Urinary bladder (tissue), 4 donors: ENCODE data around the gene SLC25A29. TPM values are rescaled to one million over a fixed set of nuclear protein-coding genes. Genes with fewer than 3 reads are reported as not detected.
A peak's percentile ranks its signal among the peaks of the same experiment; 100 is the strongest.

ENCODE experiments used
- DNase-seq: peaks from one replicate; pipeline ENCODE4 v3.0.0-alpha.2; 2015; ENCODE audit errors: extremely low spot score
- H3K27ac ChIP-seq: one replicate; pipeline ENCODE4 v1.5.1; 2013; ENCODE audit warnings: low read depth, mild to moderate bottlenecking, moderate library complexity
- H3K36me3 ChIP-seq: one replicate; pipeline ENCODE4 v1.6.1; 2013; ENCODE audit warnings: mild to moderate bottlenecking, moderate library complexity; ENCODE audit not compliant: insufficient read depth
- H3K4me1 ChIP-seq: one replicate; pipeline ENCODE4 v1.6.1; 2013; ENCODE audit warnings: mild to moderate bottlenecking, moderate library complexity; ENCODE audit not compliant: insufficient read depth
- H3K4me3 ChIP-seq: one replicate; pipeline ENCODE4 v1.5.1; 2013; ENCODE audit warnings: low read depth, low read length
- WGBS: extraction: QIAGEN DNeasy Blood & Tissue Kit; methylation state at CpG from one replicate; pipeline ENCODE4 v1.1.7; 2013; 5-methylcytosine and 5-hydroxymethylcytosine counted together
- polyA plus RNA-seq: library from polyadenylated mRNA; stranded (reverse); fragments of 200-250 nt; gene quantifications from one replicate; pipeline ENCODE4 v1.2.3, GENCODE V29; 2013
- total RNA-seq: library from RNA; depleted of rRNA; stranded (reverse); fragments of >200 nt; gene quantifications from one replicate; pipeline ENCODE4 v1.2.3, GENCODE V29; 2014
- donor health status: healthy with polysubstance abuse.
- donor health status: healthy.

Gene SLC25A29
- total and polyA plus RNA-seq, 2 donors: 14.6 to 34.3 TPM

DNA sequence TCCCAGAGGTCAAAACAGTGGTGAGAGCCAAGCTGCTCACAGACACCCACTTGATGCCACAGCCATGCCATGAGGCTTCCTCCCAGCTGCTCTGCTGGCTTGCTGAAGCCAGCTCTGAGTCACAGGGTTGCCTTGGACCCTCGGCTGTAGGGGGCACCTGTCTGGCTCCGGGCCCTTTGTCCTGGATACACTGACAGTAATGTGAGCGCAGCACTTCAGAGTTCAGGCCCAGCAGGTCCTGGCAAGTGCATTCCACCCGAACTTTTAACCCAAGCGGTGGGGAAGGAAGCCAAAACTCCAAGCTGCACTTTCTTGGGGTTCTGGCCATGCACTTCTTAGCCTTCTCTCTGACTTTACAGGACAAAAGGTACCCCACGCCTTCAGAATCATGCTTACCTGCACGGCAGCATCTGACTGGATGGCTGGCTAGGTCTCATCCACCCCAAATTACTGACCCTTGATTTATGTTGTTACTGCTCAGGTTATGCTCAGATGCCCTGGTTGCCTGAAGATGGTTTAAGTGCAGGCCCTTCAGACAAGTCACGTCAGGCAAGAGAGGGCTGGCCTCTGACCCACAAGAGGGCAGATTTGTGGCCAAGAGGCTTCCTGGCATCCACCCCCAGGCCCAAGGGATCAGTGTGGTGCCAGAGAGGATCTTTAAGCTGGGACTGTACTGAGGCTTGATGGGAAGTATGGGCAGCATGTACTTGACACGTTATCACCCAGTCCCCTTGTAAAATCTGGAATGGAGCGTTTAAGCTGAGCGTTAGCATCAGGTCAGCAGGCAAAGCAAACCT lies 24.8 kb downstream of the SLC25A29 start:
- Histone ChIP-seq H3K27ac (no peak overlapping the region), H3K4me3 (no peak overlapping the region), H3K36me3 (no peaks in the 10 kb centered on the region), H3K4me1 (no peaks in the 10 kb centered on the region)
- DNase-seq: no peak
- WGBS: 62% methylated on average over 11 of the region's 11 CpGs

DNA sequence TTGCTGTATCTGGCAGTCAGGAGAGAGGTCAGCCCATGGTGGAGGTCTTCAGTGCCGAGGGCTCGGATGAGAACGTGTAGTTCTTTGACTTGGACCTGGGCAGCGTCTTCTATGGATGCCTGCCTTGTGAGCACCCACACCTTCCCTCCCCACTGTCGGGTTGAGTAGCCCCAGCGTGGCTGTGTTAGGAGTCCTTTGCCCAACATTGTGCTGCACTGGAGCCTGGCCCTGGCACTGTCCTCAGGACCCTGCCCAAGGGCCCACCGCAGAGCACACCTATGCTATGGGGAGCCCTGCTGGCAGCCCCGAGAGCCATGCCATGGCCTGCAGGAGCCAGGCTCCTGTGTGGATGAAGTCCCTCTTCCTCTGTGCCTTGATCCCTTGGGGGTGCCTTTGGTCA lies 26.7 kb downstream of the SLC25A29 start:
- Histone ChIP-seq H3K4me1 (no peaks in the 10 kb centered on the region), H3K27ac (no peak overlapping the region), H3K4me3 (no peak overlapping the region), H3K36me3 (no peaks in the 10 kb centered on the region)
- no peak for DNase-seq
- 92% methylated on average over 8 of the region's 8 CpGs for WGBS

DNA sequence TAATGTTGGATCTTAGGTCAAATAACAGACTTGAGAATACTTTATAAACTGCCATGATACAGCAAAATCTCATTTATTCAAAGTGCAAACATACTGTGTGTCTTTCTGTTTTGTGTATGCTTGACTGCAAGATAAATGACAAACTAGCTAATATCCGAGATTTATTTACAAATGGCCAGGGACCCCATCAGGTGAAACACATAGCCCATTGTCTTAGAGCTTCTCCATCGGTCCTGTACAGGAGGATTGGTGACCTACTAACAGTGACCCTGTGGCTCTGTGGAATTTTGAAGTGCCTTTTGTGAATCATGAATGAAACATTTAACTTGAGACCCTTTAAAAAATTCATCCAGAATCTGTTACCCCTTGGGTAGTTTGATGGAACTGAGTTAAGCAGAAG lies 27.1 kb downstream of the SLC25A29 start:
- Histone ChIP-seq H3K27ac (no peak overlapping the region), H3K4me1 (no peaks in the 10 kb centered on the region), H3K4me3 (no peak overlapping the region), H3K36me3 (no peaks in the 10 kb centered on the region)
- DNase-seq: no peak
- WGBS: 85% methylated on average over 2 of the region's 2 CpGs

DNA sequence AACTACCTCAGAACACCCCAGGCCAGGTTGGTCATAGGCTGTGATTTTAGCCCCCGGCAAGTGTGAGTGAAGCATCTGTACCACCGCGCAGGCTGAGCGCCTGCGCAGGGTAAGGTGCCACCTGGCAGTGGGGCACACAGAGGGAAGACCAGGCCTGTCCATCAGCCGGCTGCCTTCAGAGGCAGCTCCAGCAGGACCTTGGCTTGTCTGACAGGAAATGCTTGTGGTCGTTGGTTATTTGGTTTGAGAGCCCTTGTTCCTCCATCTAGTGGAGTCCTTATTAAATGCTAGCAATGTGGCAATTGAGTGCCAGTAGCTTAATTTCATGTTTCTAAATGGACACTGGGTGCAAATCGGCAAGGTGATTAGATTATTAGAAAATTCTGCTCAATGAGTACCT lies 27.5 kb downstream of the SLC25A29 start:
- Histone ChIP-seq H3K4me3 (no peak overlapping the region), H3K36me3 (no peaks in the 10 kb centered on the region), H3K27ac (no peak overlapping the region), H3K4me1 (no peaks in the 10 kb centered on the region)
- DNase-seq: no peak
- 75% methylated on average over 8 of the region's 8 CpGs for WGBS

DNA sequence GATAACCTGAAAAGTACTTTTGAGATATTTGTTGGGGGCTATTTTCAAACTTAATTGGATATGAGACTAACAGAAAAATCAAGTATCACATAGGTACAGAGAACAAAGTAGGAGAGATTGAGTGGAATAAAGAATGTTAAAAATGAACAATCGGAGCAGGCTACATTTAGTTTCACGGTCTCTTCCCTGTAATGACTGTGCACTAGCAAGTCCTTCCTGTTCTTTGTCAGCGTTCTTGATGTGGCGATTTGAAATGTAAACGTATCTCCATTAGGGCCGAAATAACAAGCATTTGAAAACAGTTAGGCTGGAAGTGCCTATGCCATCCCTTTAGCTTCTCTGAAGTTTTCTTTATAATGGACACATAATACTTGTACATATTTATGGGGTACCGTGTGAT lies 31.0 kb downstream of the SLC25A29 start:
- H3K4me1 ChIP-seq: no peaks in the 10 kb centered on the region

DNA sequence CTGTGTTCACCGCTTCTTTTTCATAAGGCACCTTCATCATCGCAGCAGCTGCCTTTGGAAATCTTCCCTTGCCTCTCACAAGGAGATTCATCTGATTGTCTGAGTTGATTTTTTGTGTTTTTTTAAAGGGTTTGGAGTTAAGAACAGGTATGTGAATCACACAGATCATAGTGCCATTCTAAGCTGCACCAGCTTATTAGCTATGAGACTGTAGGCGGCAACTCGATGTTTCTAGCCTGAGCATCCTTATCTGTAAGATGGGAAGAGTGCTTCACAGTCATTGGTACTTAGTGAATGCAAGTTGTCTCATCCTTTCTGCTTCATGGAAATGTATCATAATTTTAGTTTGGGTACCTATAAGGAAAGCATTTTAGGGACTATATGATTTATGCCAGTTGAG lies 32.0 kb downstream of the SLC25A29 start:
- Histone ChIP-seq H3K27ac (no peak overlapping the region), H3K4me3 (no peak overlapping the region), H3K36me3 (no peaks in the 10 kb centered on the region), H3K4me1 (no peaks in the 10 kb centered on the region)
- DNase-seq: no peak
- 96% methylated on average over 4 of the region's 4 CpGs for WGBS

More for the DNA sequence above, 31.0 kb downstream of the SLC25A29 start:
- no peak overlapping the region for H3K4me3 ChIP-seq
- no peak overlapping the region for H3K27ac ChIP-seq
- DNase-seq: no peak
- WGBS: 61% methylated on average over 7 of the region's 7 CpGs
- no peaks in the 10 kb centered on the region for H3K36me3 ChIP-seq

- Histone ChIP-seq H3K27ac (no peak overlapping the region), H3K4me3 (no peak overlapping the region), H3K4me1 (no peaks in the 10 kb centered on the region), H3K36me3 (no peaks in the 10 kb centered on the region)
- WGBS: 81% methylated on average over 10 of the region's 10 CpGs
- DNase-seq: peak; percentile 23
These were observed 34.9 kb downstream of the SLC25A29 start for GRCh38 chr14:100271247-100271939.

GRCh38 chr14:100268591-100269207 lies 37.5 kb downstream of the SLC25A29 start:
- no peak overlapping the region for H3K4me3 ChIP-seq
- H3K4me1 ChIP-seq: no peaks in the 10 kb centered on the region
- 65% methylated on average over 7 of the region's 7 CpGs for whole genome bisulfite sequencing
- no peak overlapping the region for H3K27ac ChIP-seq
- H3K36me3 ChIP-seq: no peaks in the 10 kb centered on the region
- DNase-seq: no peak

DNA sequence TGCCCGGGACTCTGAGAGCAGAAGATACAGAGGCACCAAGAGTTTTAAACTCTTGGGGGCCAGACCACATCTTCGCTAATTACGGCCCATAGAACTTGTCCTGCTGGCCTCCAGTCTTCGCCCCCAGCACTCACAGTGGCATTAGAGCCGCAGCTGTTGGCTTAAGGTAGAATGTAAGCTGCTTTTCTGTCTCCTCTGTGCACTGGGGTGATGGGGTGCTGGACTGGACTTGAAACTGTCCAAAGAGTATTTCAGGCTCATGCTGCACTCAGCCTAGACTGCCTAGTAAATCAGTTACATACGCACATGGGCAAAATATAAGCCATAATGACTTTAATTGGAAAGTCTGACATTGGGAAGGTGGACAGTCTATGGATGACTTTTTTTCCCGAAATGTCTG lies 38.3 kb downstream of the SLC25A29 start:
- Histone ChIP-seq H3K4me1 (no peaks in the 10 kb centered on the region), H3K4me3 (no peak overlapping the region), H3K27ac (no peak overlapping the region), H3K36me3 (no peaks in the 10 kb centered on the region)
- DNase-seq: no peak
- WGBS: 89% methylated on average over 7 of the region's 7 CpGs

- no peak for DNase-seq
- no peaks in the 10 kb centered on the region for H3K36me3 ChIP-seq
- H3K4me1 ChIP-seq: no peaks in the 10 kb centered on the region
- H3K27ac ChIP-seq: no peak overlapping the region
- 59% methylated on average over 3 of the region's 3 CpGs for WGBS
- no peak overlapping the region for H3K4me3 ChIP-seq
These were observed 43.1 kb downstream of the SLC25A29 start for GRCh38 chr14:100263141-100263540.

DNA sequence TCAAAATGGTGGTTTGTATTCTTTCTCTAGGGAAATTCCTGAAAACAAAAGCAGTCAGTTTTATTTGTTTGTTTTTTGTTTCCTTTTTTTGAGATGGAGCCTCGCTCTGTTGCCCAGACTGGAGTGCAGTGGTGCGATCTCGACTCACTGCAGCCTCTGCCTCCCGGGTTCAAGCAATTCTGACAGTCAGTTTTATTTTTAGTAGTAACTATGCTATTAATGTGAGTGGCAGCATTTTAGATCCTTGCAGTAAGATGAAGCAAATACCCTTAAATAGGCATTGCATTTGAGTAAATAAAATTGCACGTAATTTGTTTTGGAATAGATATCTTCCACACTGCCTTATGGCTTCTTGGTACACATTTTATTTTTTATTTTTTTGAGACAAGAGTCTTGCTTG lies 43.7 kb downstream of the SLC25A29 start:
- H3K4me3 ChIP-seq: no peak overlapping the region
- DNase-seq: no peak
- H3K4me1 ChIP-seq: no peaks in the 10 kb centered on the region
- 73% methylated on average over 5 of the region's 5 CpGs for WGBS
- no peak overlapping the region for H3K27ac ChIP-seq
- no peaks in the 10 kb centered on the region for H3K36me3 ChIP-seq

DNA sequence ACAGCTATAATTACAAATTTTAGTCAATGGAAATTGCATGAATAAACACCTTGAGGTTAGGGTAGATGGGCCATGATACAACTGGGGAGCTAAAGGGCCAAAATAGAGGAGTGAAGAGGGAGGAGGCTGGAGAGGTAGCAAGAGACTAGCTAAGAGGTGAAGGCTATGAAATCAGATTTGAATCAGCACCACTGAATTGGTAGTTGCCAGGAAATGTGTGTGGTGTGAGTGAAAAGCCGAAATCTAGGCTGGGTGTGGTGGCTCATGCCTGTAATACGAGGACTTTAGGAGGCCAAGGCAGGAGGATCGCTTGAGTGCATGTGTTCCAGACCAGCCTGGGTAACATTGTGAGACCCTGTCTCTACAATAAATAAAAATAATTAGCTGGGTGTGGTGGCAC lies 44.6 kb downstream of the SLC25A29 start:
- H3K27ac ChIP-seq: no peak overlapping the region
- H3K4me3 ChIP-seq: no peak overlapping the region
- 82% methylated on average over 3 of the region's 3 CpGs for WGBS
- H3K36me3 ChIP-seq: no peaks in the 10 kb centered on the region
- no peaks in the 10 kb centered on the region for H3K4me1 ChIP-seq
- DNase-seq: no peak

- WGBS: 92% methylated on average over 3 of the region's 3 CpGs
- H3K4me3 ChIP-seq: no peak overlapping the region
- H3K36me3 ChIP-seq: no peaks in the 10 kb centered on the region
- DNase-seq: no peak
- no peaks in the 10 kb centered on the region for H3K4me1 ChIP-seq
- H3K27ac ChIP-seq: no peak overlapping the region
These were observed 49.8 kb downstream of the SLC25A29 start for GRCh38 chr14:100256339-100256895.

- H3K36me3 ChIP-seq: no peaks in the 10 kb centered on the region
- no peak overlapping the region for H3K4me3 ChIP-seq
- no peaks in the 10 kb centered on the region for H3K4me1 ChIP-seq
These were observed 53.6 kb downstream of the SLC25A29 start for GRCh38 chr14:100252684-100253083.

More at GRCh38 chr14:100252684-100253083, 53.6 kb downstream of the SLC25A29 start:
- no peak for DNase-seq
- no peak overlapping the region for H3K27ac ChIP-seq
